Embryonic facial prominence (tissue), 1 donor: Measurements from ENCODE around the gene WASHC4.

Source experiments
- DNase-seq: peaks from one replicate; pipeline ENCODE4 v3.0.0-alpha.2; 2016; ENCODE audit errors: extremely low spot score

The WASHC4 gene

DNA sequence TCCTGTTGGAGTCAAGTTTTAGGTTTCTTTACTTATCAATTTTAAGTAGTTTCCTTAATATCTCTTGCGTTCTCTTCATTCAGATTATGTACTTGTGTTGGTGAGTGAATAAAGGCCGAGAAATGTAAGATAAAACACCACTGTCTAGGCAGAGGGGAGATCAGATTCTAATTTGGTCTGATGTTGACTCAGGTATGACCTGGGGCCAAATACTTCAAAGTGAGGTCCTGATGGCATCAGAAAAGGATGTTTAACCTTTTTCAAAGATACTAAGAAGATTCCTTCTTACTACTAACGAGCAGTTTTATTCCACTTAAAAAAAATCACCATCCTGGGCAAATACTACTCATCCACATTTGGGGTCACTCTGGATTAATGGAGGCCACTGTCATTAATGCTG lies 101.6 kb downstream of the WASHC4 start:
- DNase-seq: no peak

GRCh38 chr12:105212438-105212837 lies 104.9 kb downstream of the WASHC4 start:
- DNase-seq: no peak

DNA sequence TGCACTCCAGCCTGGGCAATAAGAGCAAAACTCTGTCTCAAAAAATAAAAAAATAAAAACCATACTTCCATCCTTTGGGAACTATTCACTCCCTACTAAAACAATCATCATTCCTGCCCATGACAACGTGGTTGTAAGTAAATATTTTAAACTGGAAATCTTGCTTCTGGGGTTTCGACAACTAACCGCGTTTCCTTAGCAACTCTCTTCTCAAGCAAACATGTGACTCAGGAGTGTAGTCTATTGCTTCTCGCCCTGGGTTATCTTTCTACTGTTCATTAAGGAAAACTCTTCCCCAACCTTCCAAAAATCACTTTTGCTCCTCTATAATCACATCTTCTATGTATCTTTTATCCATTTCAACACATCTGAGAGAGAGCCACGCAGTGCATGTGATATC lies 106.6 kb downstream of the WASHC4 start:
- DNase-seq: no peak

- DNase-seq: no peak
Observed at GRCh38 chr12:105214670-105215375, 107.3 kb downstream of the WASHC4 start.

DNA sequence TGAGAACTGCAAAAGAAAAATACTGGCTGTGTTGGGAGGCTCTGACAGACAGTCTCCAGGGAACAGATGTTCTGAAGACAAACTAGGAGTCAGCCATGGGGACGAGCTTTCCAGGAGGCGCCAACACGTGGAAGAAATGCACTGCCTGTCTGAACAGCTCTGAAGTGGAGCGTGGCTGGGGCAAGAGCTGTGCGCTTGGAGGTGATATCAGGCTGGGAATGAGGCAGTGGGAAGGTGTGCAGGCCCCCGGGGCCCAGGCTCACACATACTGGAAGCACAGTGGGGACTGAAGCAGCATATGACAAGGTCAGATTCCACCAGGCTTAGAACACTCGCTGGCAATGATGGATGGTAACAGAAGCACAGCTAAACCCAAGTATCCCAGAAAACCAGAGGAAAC lies 110.9 kb downstream of the WASHC4 start:
- DNase-seq: no peak
